ENCODE results near the gene ADAMTSL3.
A peak's percentile ranks its signal among the peaks of the same experiment; 100 is the strongest.

The ADAMTSL3 gene, protein sequence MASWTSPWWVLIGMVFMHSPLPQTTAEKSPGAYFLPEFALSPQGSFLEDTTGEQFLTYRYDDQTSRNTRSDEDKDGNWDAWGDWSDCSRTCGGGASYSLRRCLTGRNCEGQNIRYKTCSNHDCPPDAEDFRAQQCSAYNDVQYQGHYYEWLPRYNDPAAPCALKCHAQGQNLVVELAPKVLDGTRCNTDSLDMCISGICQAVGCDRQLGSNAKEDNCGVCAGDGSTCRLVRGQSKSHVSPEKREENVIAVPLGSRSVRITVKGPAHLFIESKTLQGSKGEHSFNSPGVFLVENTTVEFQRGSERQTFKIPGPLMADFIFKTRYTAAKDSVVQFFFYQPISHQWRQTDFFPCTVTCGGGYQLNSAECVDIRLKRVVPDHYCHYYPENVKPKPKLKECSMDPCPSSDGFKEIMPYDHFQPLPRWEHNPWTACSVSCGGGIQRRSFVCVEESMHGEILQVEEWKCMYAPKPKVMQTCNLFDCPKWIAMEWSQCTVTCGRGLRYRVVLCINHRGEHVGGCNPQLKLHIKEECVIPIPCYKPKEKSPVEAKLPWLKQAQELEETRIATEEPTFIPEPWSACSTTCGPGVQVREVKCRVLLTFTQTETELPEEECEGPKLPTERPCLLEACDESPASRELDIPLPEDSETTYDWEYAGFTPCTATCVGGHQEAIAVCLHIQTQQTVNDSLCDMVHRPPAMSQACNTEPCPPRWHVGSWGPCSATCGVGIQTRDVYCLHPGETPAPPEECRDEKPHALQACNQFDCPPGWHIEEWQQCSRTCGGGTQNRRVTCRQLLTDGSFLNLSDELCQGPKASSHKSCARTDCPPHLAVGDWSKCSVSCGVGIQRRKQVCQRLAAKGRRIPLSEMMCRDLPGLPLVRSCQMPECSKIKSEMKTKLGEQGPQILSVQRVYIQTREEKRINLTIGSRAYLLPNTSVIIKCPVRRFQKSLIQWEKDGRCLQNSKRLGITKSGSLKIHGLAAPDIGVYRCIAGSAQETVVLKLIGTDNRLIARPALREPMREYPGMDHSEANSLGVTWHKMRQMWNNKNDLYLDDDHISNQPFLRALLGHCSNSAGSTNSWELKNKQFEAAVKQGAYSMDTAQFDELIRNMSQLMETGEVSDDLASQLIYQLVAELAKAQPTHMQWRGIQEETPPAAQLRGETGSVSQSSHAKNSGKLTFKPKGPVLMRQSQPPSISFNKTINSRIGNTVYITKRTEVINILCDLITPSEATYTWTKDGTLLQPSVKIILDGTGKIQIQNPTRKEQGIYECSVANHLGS (N-terminal part only)

GRCh38 chr15:83653639-83654378 is at the start of gene ADAMTSL3:
Gene ADAMTSL3, plus strand, starts transcription at chr15:83654123. Its CDS starts 1,639 bp downstream, at chr15:83655762.
- DNase-seq (ENCODE audit: low spot score): peak; percentile 87

- DNase-seq (ENCODE audit: low spot score): no peak
Measured at GRCh38 chr15:83604549-83604948, 49.4 kb upstream of the ADAMTSL3 start.

DNA sequence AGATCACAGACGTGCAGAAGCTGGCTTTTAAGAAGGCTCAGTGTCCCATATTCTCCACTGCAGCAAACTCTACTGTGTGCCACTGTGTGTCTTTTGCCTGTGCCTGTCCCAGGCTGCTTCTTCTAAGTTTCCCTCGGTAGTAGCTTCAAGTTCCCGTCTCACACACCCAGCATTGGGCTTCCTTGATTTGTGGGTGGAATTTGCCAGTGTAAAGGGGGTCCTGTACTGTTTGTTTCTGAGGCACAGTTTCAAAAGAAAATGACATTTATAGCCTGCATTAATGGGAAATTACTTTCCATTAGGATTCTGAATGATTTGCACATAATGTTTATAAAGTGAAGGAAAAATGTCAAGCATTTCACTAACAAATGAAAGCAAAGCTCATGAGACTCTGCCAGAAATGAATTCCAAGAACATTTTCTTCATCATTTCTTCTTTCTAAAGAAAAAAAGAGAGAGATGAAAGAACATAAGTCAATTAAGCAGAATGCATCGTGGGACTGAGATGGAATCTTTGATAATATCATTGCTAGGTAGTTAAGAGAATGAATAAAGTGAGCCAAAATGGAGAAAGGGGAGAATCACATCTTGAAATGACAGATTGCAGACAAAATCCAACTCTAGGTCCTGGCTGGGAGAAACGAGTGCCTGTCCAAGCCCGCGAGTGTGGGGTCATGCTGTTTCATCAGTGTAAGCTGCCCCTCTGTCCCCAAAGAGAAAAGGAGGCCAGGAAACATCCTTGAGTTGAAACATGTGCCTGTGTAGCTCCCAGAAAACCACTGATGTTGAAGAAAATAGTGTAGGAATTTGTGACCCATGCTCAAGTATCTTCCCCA is 48.6 kb upstream of the ADAMTSL3 start:
- no peak for DNase-seq (ENCODE audit: low spot score)

- DNase-seq (ENCODE audit: low spot score): no peak
Measured at GRCh38 chr15:83610132-83610531, 43.8 kb upstream of the ADAMTSL3 start.

GRCh38 chr15:83610901-83611685 is 42.8 kb upstream of the ADAMTSL3 start:
- no peak for DNase-seq (ENCODE audit: low spot score)

- no peak for DNase-seq (ENCODE audit: low spot score)
Measured at GRCh38 chr15:83612226-83612625, 41.7 kb upstream of the ADAMTSL3 start.

GRCh38 chr15:83612898-83613635 is 40.9 kb upstream of the ADAMTSL3 start:
- DNase-seq (ENCODE audit: low spot score): no peak

- no peak for DNase-seq (ENCODE audit: low spot score)
Measured at GRCh38 chr15:83613714-83614113, 40.2 kb upstream of the ADAMTSL3 start.

DNA sequence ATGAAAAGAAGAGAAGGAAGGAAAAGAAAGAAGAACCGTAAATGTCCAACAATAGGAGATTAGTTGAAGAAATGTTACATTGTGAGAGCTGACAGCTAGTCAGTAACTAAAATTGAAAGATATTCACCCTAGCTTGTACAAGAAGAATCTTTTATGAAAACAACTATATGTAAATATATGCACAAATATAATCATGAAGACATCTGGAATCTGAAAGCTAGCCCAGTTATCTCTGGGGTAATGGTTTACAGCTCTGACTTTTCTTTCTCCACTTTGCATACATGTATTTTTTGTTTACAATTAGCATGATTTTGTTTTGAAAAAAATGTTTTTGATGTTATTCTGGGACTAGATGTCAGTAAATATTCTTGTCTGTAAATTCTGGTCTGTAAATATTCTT is 37.1 kb upstream of the ADAMTSL3 start:
- DNase-seq (ENCODE audit: low spot score): no peak

DNA sequence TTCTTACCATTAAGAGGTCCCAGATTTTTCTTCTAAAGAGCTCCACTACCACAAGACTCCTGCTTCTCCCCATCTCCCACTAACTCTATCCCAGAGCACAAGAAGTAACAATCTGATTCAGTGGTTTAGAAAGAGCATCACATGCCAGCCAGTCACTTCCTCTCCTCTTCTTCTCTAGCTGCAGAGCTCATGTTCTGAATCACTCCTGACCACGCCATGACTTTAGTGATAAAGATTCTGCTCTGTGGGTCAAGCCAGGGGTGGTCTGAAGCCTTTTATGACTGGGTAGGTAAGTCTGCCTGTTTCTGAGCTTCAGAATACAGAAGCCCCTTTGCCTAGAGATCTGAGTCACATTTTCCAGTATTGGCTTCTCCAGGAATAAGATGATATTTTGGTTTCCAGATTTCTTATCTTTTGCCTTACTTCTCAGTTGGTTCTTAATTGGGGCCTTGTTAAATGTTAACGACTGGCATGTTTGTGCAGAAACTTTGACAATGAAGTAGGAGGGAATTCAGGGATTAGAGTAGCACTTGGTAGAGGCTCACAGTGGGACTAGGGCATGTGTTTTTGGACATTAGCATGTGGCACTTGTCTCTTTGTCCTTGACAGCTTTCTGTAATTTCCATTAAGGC is 27.6 kb upstream of the ADAMTSL3 start:
- no peak for DNase-seq (ENCODE audit: low spot score)

GRCh38 chr15:83631534-83631933 is 22.4 kb upstream of the ADAMTSL3 start:
- DNase-seq (ENCODE audit: low spot score): no peak

DNA sequence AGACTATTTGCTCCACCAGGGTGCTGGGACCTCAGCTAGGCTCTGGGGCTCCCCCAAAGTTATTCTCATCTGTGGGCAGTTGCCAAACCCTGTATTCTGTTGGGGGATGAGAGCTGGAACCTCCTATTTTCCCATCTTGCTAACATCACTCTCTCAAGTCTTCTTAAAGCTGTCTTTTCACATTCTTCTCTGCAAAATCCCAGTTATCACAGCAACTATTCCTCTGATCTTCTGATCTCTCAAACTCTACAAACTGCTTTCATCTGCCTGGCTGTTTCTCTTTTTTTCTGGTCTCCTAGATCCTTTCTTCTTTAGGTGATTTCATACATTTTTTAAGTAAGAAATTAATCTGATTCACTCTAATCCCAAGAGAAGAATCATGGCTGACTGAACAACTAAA is 10.7 kb upstream of the ADAMTSL3 start:
- DNase-seq (ENCODE audit: low spot score): no peak

GRCh38 chr15:83644439-83644838 is 9.5 kb upstream of the ADAMTSL3 start:
- no peak for DNase-seq (ENCODE audit: low spot score)

- DNase-seq (ENCODE audit: low spot score): no peak
Measured at GRCh38 chr15:83650831-83651230, 3.1 kb upstream of the ADAMTSL3 start.

- no peak for DNase-seq (ENCODE audit: low spot score)
Measured at GRCh38 chr15:83651541-83651940, 2.4 kb upstream of the ADAMTSL3 start.

GRCh38 chr15:83652626-83653204 is 1.2 kb upstream of the ADAMTSL3 start:
- DNase-seq (ENCODE audit: low spot score): no peak

DNA sequence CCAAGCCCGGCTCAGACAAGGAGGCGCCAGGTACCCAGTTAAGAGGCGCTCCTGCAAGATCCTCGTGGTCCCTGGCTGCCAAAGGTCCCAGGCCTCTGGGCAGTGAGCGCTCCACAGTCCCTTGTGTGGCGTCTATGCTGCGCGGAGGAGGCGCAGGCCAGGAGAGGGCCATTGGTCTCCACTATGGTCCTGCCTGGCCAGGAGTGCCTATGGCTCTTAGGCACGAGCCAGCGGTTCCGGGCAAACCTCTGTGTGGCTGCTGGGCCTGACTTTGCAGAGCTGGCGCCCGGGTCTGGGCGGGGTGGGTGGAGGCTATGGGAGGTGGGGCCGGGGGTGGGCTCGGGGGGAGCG is 660 bp upstream of the ADAMTSL3 start:
- no peak for DNase-seq (ENCODE audit: low spot score)
